ENCODE results near the gene SLC47A1.

Gene SLC47A1

GRCh38 chr17:19533036-19533717 is 477 bp upstream of the SLC47A1 start:
- H3K27me3 ChIP-seq (ENCODE audit: control insufficient read depth, insufficient read depth, low read length) = peaks cover 28% of the 10 kb centered on the region
- H3K36me3 ChIP-seq (ENCODE audit: control insufficient read depth, insufficient read depth, low read length) = no peaks in the 10 kb centered on the region
- no peak overlapping the region for H3K4me3 ChIP-seq (ENCODE audit: low read length)
- no peak overlapping the region for H3K9ac ChIP-seq (ENCODE audit: low read length)
- peaks cover 5% of the 10 kb centered on the region for H3K4me1 ChIP-seq (ENCODE audit: control insufficient read depth, insufficient read depth, low read length)
- no peaks in the 10 kb centered on the region for H3K9me3 ChIP-seq (ENCODE audit: control insufficient read depth, low read length)

GRCh38 chr17:19534562-19535149 is 1.0 kb downstream of the SLC47A1 start:
- Histone ChIP-seq H3K9ac (ENCODE audit: low read length) (no peak overlapping the region), H3K4me3 (ENCODE audit: low read length) (no peak overlapping the region), H3K27me3 (ENCODE audit: control insufficient read depth, insufficient read depth, low read length) (peaks cover 28% of the 10 kb centered on the region), H3K36me3 (ENCODE audit: control insufficient read depth, insufficient read depth, low read length) (no peaks in the 10 kb centered on the region), H3K9me3 (ENCODE audit: control insufficient read depth, low read length) (no peaks in the 10 kb centered on the region), H3K4me1 (ENCODE audit: control insufficient read depth, insufficient read depth, low read length) (peaks cover 5% of the 10 kb centered on the region)

GRCh38 chr17:19537111-19537510 is 3.5 kb downstream of the SLC47A1 start:
- Histone ChIP-seq H3K9me3 (ENCODE audit: control insufficient read depth, low read length) (no peaks in the 10 kb centered on the region), H3K27me3 (ENCODE audit: control insufficient read depth, insufficient read depth, low read length) (peaks cover 25% of the 10 kb centered on the region)

GRCh38 chr17:19538095-19539039 is 4.7 kb downstream of the SLC47A1 start:
- Histone ChIP-seq H3K4me3 (ENCODE audit: low read length) (no peak overlapping the region), H3K36me3 (ENCODE audit: control insufficient read depth, insufficient read depth, low read length) (no peaks in the 10 kb centered on the region), H3K9ac (ENCODE audit: low read length) (no peak overlapping the region), H3K9me3 (ENCODE audit: control insufficient read depth, low read length) (no peaks in the 10 kb centered on the region), H3K4me1 (ENCODE audit: control insufficient read depth, insufficient read depth, low read length) (peaks cover 5% of the 10 kb centered on the region), H3K27me3 (ENCODE audit: control insufficient read depth, insufficient read depth, low read length) (peaks cover 17% of the 10 kb centered on the region)

More at GRCh38 chr17:19537111-19537510, 3.5 kb downstream of the SLC47A1 start:
- Histone ChIP-seq H3K4me1 (ENCODE audit: control insufficient read depth, insufficient read depth, low read length) (peaks cover 5% of the 10 kb centered on the region), H3K4me3 (ENCODE audit: low read length) (no peak overlapping the region), H3K9ac (ENCODE audit: low read length) (no peak overlapping the region), H3K36me3 (ENCODE audit: control insufficient read depth, insufficient read depth, low read length) (no peaks in the 10 kb centered on the region)

- H3K4me3 ChIP-seq (ENCODE audit: low read length) = no peak overlapping the region
- peaks cover 5% of the 10 kb centered on the region for H3K4me1 ChIP-seq (ENCODE audit: control insufficient read depth, insufficient read depth, low read length)
- H3K9me3 ChIP-seq (ENCODE audit: control insufficient read depth, low read length) = no peaks in the 10 kb centered on the region
- H3K36me3 ChIP-seq (ENCODE audit: control insufficient read depth, insufficient read depth, low read length) = no peaks in the 10 kb centered on the region
- no peak overlapping the region for H3K9ac ChIP-seq (ENCODE audit: low read length)
- peaks cover 11% of the 10 kb centered on the region for H3K27me3 ChIP-seq (ENCODE audit: control insufficient read depth, insufficient read depth, low read length)
These were observed 5.4 kb downstream of the SLC47A1 start for GRCh38 chr17:19539040-19539399.

- no peak overlapping the region for H3K4me3 ChIP-seq (ENCODE audit: low read length)
- peaks cover 3% of the 10 kb centered on the region for H3K27me3 ChIP-seq (ENCODE audit: control insufficient read depth, insufficient read depth, low read length)
- no peak overlapping the region for H3K9ac ChIP-seq (ENCODE audit: low read length)
- no peaks in the 10 kb centered on the region for H3K9me3 ChIP-seq (ENCODE audit: control insufficient read depth, low read length)
- H3K4me1 ChIP-seq (ENCODE audit: control insufficient read depth, insufficient read depth, low read length) = no peaks in the 10 kb centered on the region
- no peaks in the 10 kb centered on the region for H3K36me3 ChIP-seq (ENCODE audit: control insufficient read depth, insufficient read depth, low read length)
These were observed 6.2 kb downstream of the SLC47A1 start for GRCh38 chr17:19539841-19540311.

GRCh38 chr17:19540706-19541370 is 7.2 kb downstream of the SLC47A1 start:
- Histone ChIP-seq H3K27me3 (ENCODE audit: control insufficient read depth, insufficient read depth, low read length) (no peaks in the 10 kb centered on the region), H3K4me1 (ENCODE audit: control insufficient read depth, insufficient read depth, low read length) (no peaks in the 10 kb centered on the region), H3K4me3 (ENCODE audit: low read length) (no peak overlapping the region), H3K9ac (ENCODE audit: low read length) (no peak overlapping the region), H3K9me3 (ENCODE audit: control insufficient read depth, low read length) (no peaks in the 10 kb centered on the region), H3K36me3 (ENCODE audit: control insufficient read depth, insufficient read depth, low read length) (no peaks in the 10 kb centered on the region)

- no peaks in the 10 kb centered on the region for H3K9me3 ChIP-seq (ENCODE audit: control insufficient read depth, low read length)
- peaks cover 4% of the 10 kb centered on the region for H3K4me1 ChIP-seq (ENCODE audit: control insufficient read depth, insufficient read depth, low read length)
- no peaks in the 10 kb centered on the region for H3K27me3 ChIP-seq (ENCODE audit: control insufficient read depth, insufficient read depth, low read length)
- H3K9ac ChIP-seq (ENCODE audit: low read length) = no peak overlapping the region
- no peak overlapping the region for H3K4me3 ChIP-seq (ENCODE audit: low read length)
- H3K36me3 ChIP-seq (ENCODE audit: control insufficient read depth, insufficient read depth, low read length) = no peaks in the 10 kb centered on the region
These were observed 7.8 kb downstream of the SLC47A1 start for GRCh38 chr17:19541445-19541844.

GRCh38 chr17:19542247-19542646 is 8.6 kb downstream of the SLC47A1 start:
- Histone ChIP-seq H3K27me3 (ENCODE audit: control insufficient read depth, insufficient read depth, low read length) (no peaks in the 10 kb centered on the region), H3K4me3 (ENCODE audit: low read length) (no peak overlapping the region), H3K4me1 (ENCODE audit: control insufficient read depth, insufficient read depth, low read length) (peaks cover 11% of the 10 kb centered on the region), H3K9me3 (ENCODE audit: control insufficient read depth, low read length) (no peaks in the 10 kb centered on the region), H3K9ac (ENCODE audit: low read length) (no peak overlapping the region), H3K36me3 (ENCODE audit: control insufficient read depth, insufficient read depth, low read length) (no peaks in the 10 kb centered on the region)

- Histone ChIP-seq H3K27me3 (ENCODE audit: control insufficient read depth, insufficient read depth, low read length) (no peaks in the 10 kb centered on the region), H3K4me1 (ENCODE audit: control insufficient read depth, insufficient read depth, low read length) (peaks cover 11% of the 10 kb centered on the region), H3K4me3 (ENCODE audit: low read length) (no peak overlapping the region), H3K9ac (ENCODE audit: low read length) (no peak overlapping the region), H3K36me3 (ENCODE audit: control insufficient read depth, insufficient read depth, low read length) (no peaks in the 10 kb centered on the region), H3K9me3 (ENCODE audit: control insufficient read depth, low read length) (no peaks in the 10 kb centered on the region)
These were observed 10.7 kb downstream of the SLC47A1 start for GRCh38 chr17:19544366-19544765.

GRCh38 chr17:19546289-19547065 is 12.8 kb downstream of the SLC47A1 start:
- Histone ChIP-seq H3K4me3 (ENCODE audit: low read length) (no peak overlapping the region), H3K27me3 (ENCODE audit: control insufficient read depth, insufficient read depth, low read length) (no peaks in the 10 kb centered on the region), H3K9ac (ENCODE audit: low read length) (no peak overlapping the region), H3K4me1 (ENCODE audit: control insufficient read depth, insufficient read depth, low read length) (peaks cover 22% of the 10 kb centered on the region), H3K36me3 (ENCODE audit: control insufficient read depth, insufficient read depth, low read length) (no peaks in the 10 kb centered on the region), H3K9me3 (ENCODE audit: control insufficient read depth, low read length) (no peaks in the 10 kb centered on the region)

Data from mucosa of stomach (tissue), 1 donor.